ENCODE results near the gene IFRD2. TPM values are rescaled to one million over a fixed set of nuclear protein-coding genes. Genes with fewer than 3 reads are reported as not detected.
A peak's percentile ranks its signal among the peaks of the same experiment; 100 is the strongest.

IFRD2 gene
- total and polyA plus RNA-seq, 2 of the 13 experiments (the other 11 are each of a cell fraction or from before 2014, with no cell fraction given): 32.8 to 96.1 TPM

- TF ChIP-seq SKIL (CRISPR knock-in tag; IDR thresholded peaks at IDR 0.05; ENCODE audit: borderline replicate concordance) (no peak), ISL2 (CRISPR knock-in tag; IDR thresholded peaks at IDR 0.05) (0 out of 2 replicates have a peak, but pooled peaks have one; percentile 15), ZNF3 (CRISPR knock-in tag; IDR thresholded peaks at IDR 0.05) (no peak), ATF5 (CRISPR knock-in tag; IDR thresholded peaks at IDR 0.05; ENCODE audit: low read depth) (no peak), ZFP41 (CRISPR knock-in tag; IDR thresholded peaks at IDR 0.05; ENCODE audit: borderline replicate concordance) (no peak), BRF2 (CRISPR knock-in tag; IDR thresholded peaks at IDR 0.05) (0 out of 2 replicates have a peak, but pooled peaks have one; percentile 61), SALL2 (CRISPR knock-in tag; IDR thresholded peaks at IDR 0.05) (no peak), HNF4A (CRISPR knock-in tag; IDR thresholded peaks at IDR 0.05) (peak; percentile 75), SMYD3 (CRISPR knock-in tag; IDR thresholded peaks at IDR 0.05) (no peak), MEIS1 (CRISPR knock-in tag; IDR thresholded peaks at IDR 0.05; ENCODE audit: borderline replicate concordance) (0 out of 2 replicates have a peak, but pooled peaks have one; percentile 42), ERF (CRISPR knock-in tag; IDR thresholded peaks at IDR 0.05) (no peak), ZNF331 (CRISPR knock-in tag; IDR thresholded peaks at IDR 0.05) (0 out of 2 replicates have a peak, but pooled peaks have one; percentile 16), MIXL1 (CRISPR knock-in tag; IDR thresholded peaks at IDR 0.05) (no peak; the same call in 1 of the 2 replicates), MTA3 (CRISPR knock-in tag; IDR thresholded peaks at IDR 0.05) (no peak), ZNF12 (CRISPR knock-in tag; IDR thresholded peaks at IDR 0.05) (no peak), HNF4G (IDR thresholded peaks at IDR 0.05; ENCODE audit: borderline replicate concordance, low read depth, low read length) (peak; percentile 81; the same call in 1 of the 2 replicates), HNF4G (CRISPR knock-in tag; IDR thresholded peaks at IDR 0.05; ENCODE audit: borderline replicate concordance, low read depth) (peak; percentile 37; the same call in 1 of the 2 replicates), AKAP8 (CRISPR knock-in tag; IDR thresholded peaks at IDR 0.05) (no peak; the same call in 1 of the 2 replicates), ARNTL (CRISPR knock-in tag; IDR thresholded peaks at IDR 0.05) (no peak), EP300 (IDR thresholded peaks at IDR 0.05; ENCODE audit: low read depth in 2 of 2, low read length in 2 of 2) (peak; percentile 24 to 55; a peak in 2 of 4 replicates), EP300 (CRISPR knock-in tag; IDR thresholded peaks at IDR 0.05; ENCODE audit: borderline replicate concordance) (no peak), ATF3 (CRISPR knock-in tag; IDR thresholded peaks at IDR 0.05) (0 out of 2 replicates have a peak, but pooled peaks have one; percentile 32), ZNF296 (CRISPR knock-in tag; conservative IDR thresholded peaks at IDR 0.05) (no peak), ZNF572 (CRISPR knock-in tag; IDR thresholded peaks at IDR 0.05) (no peak; the same call in 1 of the 2 replicates), ETS1 (CRISPR knock-in tag; IDR thresholded peaks at IDR 0.05) (no peak; the same call in 1 of the 2 replicates)
These were observed 7.4 kb upstream of the IFRD2 start (continued) for GRCh38 chr3:50299638-50299928.

Measured in HepG2 (cell line).